ENCODE data around the gene STX10.

DNA sequence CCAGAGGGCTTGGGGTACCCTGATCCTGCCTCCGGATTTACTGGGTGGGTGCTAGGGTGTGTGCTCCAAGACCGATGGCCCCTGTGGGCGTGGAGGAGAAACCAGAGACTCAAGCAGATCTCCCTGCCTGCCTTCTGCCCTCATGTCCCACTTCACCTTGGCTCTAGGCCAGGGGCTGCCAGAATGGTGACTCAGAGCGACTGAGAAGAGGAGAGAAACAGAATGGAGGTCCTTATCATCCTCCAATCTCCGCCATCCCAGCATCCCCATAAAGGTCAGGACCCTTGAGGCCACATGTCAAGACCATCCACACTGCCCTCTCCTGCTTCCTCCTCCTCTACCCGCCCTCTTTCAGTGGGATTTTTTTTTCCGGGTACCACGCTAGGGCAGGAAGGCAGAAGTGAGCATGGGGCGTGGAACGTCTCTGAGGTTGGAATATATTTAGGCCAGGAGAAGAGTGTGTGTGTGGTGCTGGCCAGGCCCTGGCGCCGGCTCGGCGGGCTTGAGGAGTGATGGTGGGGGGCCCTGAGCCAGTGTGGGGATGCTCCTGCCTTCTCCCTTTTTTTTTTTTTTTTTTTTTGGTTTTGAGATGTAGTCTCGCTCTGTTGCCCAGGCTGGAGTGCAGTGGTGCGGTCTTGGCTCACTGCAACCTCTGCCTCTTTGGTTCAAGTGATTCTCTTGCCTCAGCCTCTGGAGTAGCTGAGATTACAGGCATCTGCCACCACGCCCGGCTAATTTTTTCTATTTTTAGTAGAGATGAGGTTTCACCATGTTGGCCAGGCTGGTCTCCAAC is 22.4 kb upstream of the STX10 start:
- TF ChIP-seq POLR2A (IDR thresholded peaks at IDR 0.05), result no peak
- TF ChIP-seq POLR2AphosphoS5 (IDR thresholded peaks at IDR 0.05), result no peak
- TF ChIP-seq EP300 (IDR thresholded peaks at IDR 0.05), result no peak
- TF ChIP-seq, protein P1, sequence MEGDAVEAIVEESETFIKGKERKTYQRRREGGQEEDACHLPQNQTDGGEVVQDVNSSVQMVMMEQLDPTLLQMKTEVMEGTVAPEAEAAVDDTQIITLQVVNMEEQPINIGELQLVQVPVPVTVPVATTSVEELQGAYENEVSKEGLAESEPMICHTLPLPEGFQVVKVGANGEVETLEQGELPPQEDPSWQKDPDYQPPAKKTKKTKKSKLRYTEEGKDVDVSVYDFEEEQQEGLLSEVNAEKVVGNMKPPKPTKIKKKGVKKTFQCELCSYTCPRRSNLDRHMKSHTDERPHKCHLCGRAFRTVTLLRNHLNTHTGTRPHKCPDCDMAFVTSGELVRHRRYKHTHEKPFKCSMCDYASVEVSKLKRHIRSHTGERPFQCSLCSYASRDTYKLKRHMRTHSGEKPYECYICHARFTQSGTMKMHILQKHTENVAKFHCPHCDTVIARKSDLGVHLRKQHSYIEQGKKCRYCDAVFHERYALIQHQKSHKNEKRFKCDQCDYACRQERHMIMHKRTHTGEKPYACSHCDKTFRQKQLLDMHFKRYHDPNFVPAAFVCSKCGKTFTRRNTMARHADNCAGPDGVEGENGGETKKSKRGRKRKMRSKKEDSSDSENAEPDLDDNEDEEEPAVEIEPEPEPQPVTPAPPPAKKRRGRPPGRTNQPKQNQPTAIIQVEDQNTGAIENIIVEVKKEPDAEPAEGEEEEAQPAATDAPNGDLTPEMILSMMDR (IDR thresholded peaks at IDR 0.05), result no peak
